ENCODE measurements around the gene PGM1. TPM values are rescaled to one million over a fixed set of nuclear protein-coding genes. Genes with fewer than 3 reads are reported as not detected.

PGM1 gene
- total and polyA plus RNA-seq, 10 donors = 4.5 to 37.4 (median 24.1) TPM

DNA sequence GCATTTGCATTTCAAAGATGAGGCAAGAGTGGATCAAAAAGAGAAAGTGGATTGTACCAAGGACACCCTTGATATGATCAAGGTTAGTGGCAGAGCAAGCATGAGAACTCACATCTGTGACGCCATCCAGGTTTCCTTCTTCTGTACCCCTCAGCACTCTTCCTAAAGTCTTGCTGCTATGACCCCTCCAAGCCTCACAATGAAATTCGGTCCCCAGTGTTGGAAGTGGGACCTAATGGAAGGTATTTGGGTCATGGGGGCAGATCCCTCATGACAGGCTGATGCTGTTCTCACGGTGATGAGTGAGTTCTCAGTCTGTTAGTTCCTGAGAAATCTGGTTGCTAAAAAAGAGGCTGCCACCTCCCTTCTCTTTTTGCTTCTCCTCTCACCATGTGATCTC lies 86.4 kb downstream of the PGM1 start:
- Histone ChIP-seq H3K27me3 (replicated peaks in 1 of 7) (no peaks in the 10 kb centered on the region), H3K4me1 (no peaks in the 10 kb centered on the region), H3K4me3 (no peak overlapping the region), H3K27ac (no peak overlapping the region), H3K36me3 (no peaks in the 10 kb centered on the region), H3K9me3 (peaks cover 0 to 11% (median 0%) of the 10 kb centered on the region in 8 donors)
- WGBS, 5 donors = 79 to 95% (median 85%) methylated on average over 3 of the region's 3 CpGs
- intact Hi-C loops (cut with DNase I; ENCODE audit: low total_unique reads) = loop anchor here (10.0 kb wide), 1 partner anchor 565 kb away; no protein-coding TSS in a partner anchor
- TF ChIP-seq POLR2A (IDR thresholded peaks at IDR 0.05) = no peak
- TF ChIP-seq POLR2AphosphoS5 (IDR thresholded peaks at IDR 0.05) = no peak
- TF ChIP-seq, protein P1, sequence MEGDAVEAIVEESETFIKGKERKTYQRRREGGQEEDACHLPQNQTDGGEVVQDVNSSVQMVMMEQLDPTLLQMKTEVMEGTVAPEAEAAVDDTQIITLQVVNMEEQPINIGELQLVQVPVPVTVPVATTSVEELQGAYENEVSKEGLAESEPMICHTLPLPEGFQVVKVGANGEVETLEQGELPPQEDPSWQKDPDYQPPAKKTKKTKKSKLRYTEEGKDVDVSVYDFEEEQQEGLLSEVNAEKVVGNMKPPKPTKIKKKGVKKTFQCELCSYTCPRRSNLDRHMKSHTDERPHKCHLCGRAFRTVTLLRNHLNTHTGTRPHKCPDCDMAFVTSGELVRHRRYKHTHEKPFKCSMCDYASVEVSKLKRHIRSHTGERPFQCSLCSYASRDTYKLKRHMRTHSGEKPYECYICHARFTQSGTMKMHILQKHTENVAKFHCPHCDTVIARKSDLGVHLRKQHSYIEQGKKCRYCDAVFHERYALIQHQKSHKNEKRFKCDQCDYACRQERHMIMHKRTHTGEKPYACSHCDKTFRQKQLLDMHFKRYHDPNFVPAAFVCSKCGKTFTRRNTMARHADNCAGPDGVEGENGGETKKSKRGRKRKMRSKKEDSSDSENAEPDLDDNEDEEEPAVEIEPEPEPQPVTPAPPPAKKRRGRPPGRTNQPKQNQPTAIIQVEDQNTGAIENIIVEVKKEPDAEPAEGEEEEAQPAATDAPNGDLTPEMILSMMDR (IDR thresholded peaks at IDR 0.05 in 8 of 11, conservative IDR thresholded peaks at IDR 0.05 in 3 of 11) = no peak
- DNase-seq = no peak

DNA sequence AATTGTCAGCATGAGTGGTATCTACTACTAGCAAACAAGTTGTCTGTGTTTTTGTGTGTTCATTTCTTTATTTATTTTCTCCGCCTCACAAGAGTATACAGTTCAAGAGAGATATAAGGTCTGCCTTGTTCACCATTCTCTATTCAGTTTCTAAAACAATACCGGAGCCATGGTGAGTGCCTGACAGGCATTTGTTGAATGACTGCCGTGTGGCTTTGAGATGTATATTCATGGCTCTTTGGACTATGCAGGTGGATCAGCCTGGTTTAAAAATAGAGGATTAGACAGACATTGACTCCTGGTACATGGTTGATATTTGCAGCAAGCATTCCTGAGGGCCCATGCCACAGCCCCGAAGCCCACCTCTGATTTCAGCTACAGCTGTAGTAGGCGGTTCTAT lies 89.7 kb downstream of the PGM1 start:
- Histone ChIP-seq H3K4me3 (no peak overlapping the region), H3K9me3 (peaks cover 0 to 11% (median 0%) of the 10 kb centered on the region in 8 donors), H3K27me3 (replicated peaks in 1 of 7) (no peaks in the 10 kb centered on the region), H3K27ac (no peak overlapping the region), H3K36me3 (no peaks in the 10 kb centered on the region), H3K4me1 (no peaks in the 10 kb centered on the region)
- DNase-seq = no peak
- TF ChIP-seq POLR2A (IDR thresholded peaks at IDR 0.05) (no peak), POLR2AphosphoS5 (IDR thresholded peaks at IDR 0.05) (no peak)
- TF ChIP-seq, protein P1 (IDR thresholded peaks at IDR 0.05 in 8 of 11, conservative IDR thresholded peaks at IDR 0.05 in 3 of 11) = no peak
- 76 to 95% (median 92%) methylated on average over 5 of the region's 5 CpGs for WGBS, 5 donors
- intact Hi-C loops (cut with DNase I; ENCODE audit: low total_unique reads) = no loop called here

DNA sequence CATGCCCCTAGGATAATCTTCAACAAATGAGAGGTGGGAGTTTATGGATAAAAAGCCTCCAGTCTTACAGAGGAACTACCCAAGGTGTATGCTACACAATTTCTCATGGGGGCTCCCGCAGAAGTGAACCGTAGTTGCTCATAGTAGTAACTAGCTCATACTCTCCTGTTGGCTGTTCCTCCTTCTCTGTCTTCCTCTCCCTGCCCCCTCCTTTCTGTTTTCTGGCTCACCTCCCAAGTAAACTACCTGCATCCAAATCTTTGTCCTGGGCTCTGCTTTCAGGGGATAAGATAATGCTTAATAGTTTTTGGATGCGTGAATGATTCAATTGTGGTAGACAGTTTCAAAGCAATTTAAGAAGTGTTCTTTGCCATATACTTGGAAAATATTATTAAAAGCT lies 90.5 kb downstream of the PGM1 start:
- Histone ChIP-seq H3K4me3 (no peak overlapping the region), H3K36me3 (no peaks in the 10 kb centered on the region), H3K27me3 (replicated peaks in 1 of 7) (no peaks in the 10 kb centered on the region), H3K27ac (no peak overlapping the region), H3K9me3 (peaks cover 0 to 11% (median 0%) of the 10 kb centered on the region in 8 donors), H3K4me1 (no peaks in the 10 kb centered on the region)
- DNase-seq = no peak
- TF ChIP-seq POLR2A (IDR thresholded peaks at IDR 0.05) (no peak), POLR2AphosphoS5 (IDR thresholded peaks at IDR 0.05) (no peak)
- TF ChIP-seq, protein P1 (IDR thresholded peaks at IDR 0.05 in 8 of 11, conservative IDR thresholded peaks at IDR 0.05 in 3 of 11) = no peak
- intact Hi-C loops (cut with DNase I; ENCODE audit: low total_unique reads) = no loop called here
- 88 to 95% (median 91%) methylated on average over 3 of the region's 3 CpGs for WGBS, 5 donors

DNA sequence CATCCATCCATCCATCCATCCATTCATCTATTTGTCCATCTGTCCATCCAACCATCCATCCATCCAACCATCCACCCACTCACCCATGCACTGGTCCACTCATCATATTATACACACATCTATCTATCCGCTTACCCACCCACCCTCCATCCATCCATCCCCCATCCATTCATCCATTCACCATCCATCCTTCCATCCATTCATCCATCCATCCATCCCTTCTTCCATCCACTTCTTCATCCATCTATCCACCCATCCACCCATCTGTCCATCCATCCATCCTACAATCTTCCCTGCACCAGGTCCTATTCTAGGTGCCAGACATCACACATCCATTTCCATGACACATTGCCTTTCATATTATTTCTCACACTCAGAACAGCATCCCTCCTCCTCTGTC lies 93.5 kb downstream of the PGM1 start:
- no peaks in the 10 kb centered on the region for H3K9me3 ChIP-seq
- H3K27me3 ChIP-seq (replicated peaks in 1 of 7) = no peaks in the 10 kb centered on the region
- intact Hi-C loops (cut with DNase I; ENCODE audit: low total_unique reads) = no loop called here
- no peak overlapping the region for H3K27ac ChIP-seq
- DNase-seq = no peak
- WGBS, 5 donors = 97 to 100% (median 99%) methylated on average over 1 of the region's 1 CpG
- H3K36me3 ChIP-seq = no peaks in the 10 kb centered on the region
- peaks cover 0 to 6% (median 3%) of the 10 kb centered on the region in 6 donors for H3K4me1 ChIP-seq
- no peak for TF ChIP-seq POLR2A (IDR thresholded peaks at IDR 0.05)
- TF ChIP-seq POLR2AphosphoS5 (IDR thresholded peaks at IDR 0.05) = no peak
- TF ChIP-seq, protein P1 (IDR thresholded peaks at IDR 0.05 in 8 of 11, conservative IDR thresholded peaks at IDR 0.05 in 3 of 11) = no peak
- H3K4me3 ChIP-seq = no peak overlapping the region

All from spleen (tissue), 11 donors.